Erythroblast (primary cell): Measurements from ENCODE around the gene SLC35B2.
"Not testable (repeated sequence)": the region's sequence is repeated elsewhere in the genome, so short reads cannot be mapped to it uniquely, and the experiment has no call there.

Source experiments
- DNase-seq, 2 experiments: peaks; one replicate each; lab custom pipeline; 2025; lab: John Stamatoyannopoulos, UW
- GATA1 ChIP-seq: IDR thresholded peaks from 2 replicates; pipeline ENCODE4 v1.6.1; 2011; ENCODE audit warnings: low read depth, mild to moderate bottlenecking, control low read depth, low read length, moderate library complexity
- POLR2A ChIP-seq: IDR thresholded peaks from 2 replicates; pipeline ENCODE4 v1.6.1; 2011; ENCODE audit warnings: mild to moderate bottlenecking, low read length

SLC35B2 gene

GRCh38 chr6:44234101-44235025 lies 23.0 kb downstream of the SLC35B2 start:
- peak; percentile 73 to 77 for DNase-seq
- no peak for TF ChIP-seq POLR2A
- TF ChIP-seq GATA1, result no peak

- no peak for DNase-seq
- TF ChIP-seq GATA1, result no peak
- no peak for TF ChIP-seq POLR2A
Measured at GRCh38 chr6:44233567-44234100, 23.7 kb downstream of the SLC35B2 start.

GRCh38 chr6:44232676-44233566 lies 24.4 kb downstream of the SLC35B2 start:
- no peak for TF ChIP-seq GATA1
- TF ChIP-seq POLR2A, result no peak

GRCh38 chr6:44231426-44231825 lies 25.9 kb downstream of the SLC35B2 start:
- DNase-seq, result not testable (repeated sequence)

More at GRCh38 chr6:44232676-44233566, 24.4 kb downstream of the SLC35B2 start:
- DNase-seq, result no peak

- TF ChIP-seq POLR2A (no peak), GATA1 (no peak)
Measured at GRCh38 chr6:44230034-44230675, 27.2 kb downstream of the SLC35B2 start.

GRCh38 chr6:44229376-44230033 lies 27.8 kb downstream of the SLC35B2 start:
- no peak for TF ChIP-seq POLR2A
- no peak for TF ChIP-seq GATA1
- DNase-seq, result no peak

More at GRCh38 chr6:44230034-44230675, 27.2 kb downstream of the SLC35B2 start:
- DNase-seq, result no peak

- no peak for DNase-seq
- TF ChIP-seq GATA1 (no peak), POLR2A (no peak)
Measured at GRCh38 chr6:44228836-44229235, 28.5 kb downstream of the SLC35B2 start.

GRCh38 chr6:44228433-44228832 lies 28.9 kb downstream of the SLC35B2 start:
- no peak for DNase-seq
- TF ChIP-seq POLR2A (no peak), GATA1 (no peak)

GRCh38 chr6:44228031-44228430 lies 29.3 kb downstream of the SLC35B2 start:
- no peak for DNase-seq
- TF ChIP-seq GATA1, result no peak
- no peak for TF ChIP-seq POLR2A

- DNase-seq, result peak; percentile 76 to 81
- TF ChIP-seq GATA1 (no peak), POLR2A (no peak)
Measured at GRCh38 chr6:44227148-44227793, 30.1 kb downstream of the SLC35B2 start.

- DNase-seq, result peak; percentile 44 to 47
- TF ChIP-seq POLR2A (no peak), GATA1 (no peak)
Measured at GRCh38 chr6:44226368-44227147, 30.8 kb downstream of the SLC35B2 start.
